Mesendoderm (in vitro differentiated cells): ENCODE measurements around the gene SCAP.
A peak's percentile ranks its signal among the peaks of the same experiment; 100 is the strongest.
"Not testable (repeated sequence)": the region's sequence is repeated elsewhere in the genome, so short reads cannot be mapped to it uniquely, and the experiment has no call there.

Source experiments
- DNase-seq: peaks from one replicate; pipeline ENCODE4 v3.0.0; 2013
- H2AK5ac ChIP-seq: 2 replicates; pipeline ENCODE4 v1.6.1; 2013; ENCODE audit warnings: low read length, inconsistent platforms
- H2BK120ac ChIP-seq: 2 replicates; pipeline ENCODE4 v1.6.1; 2013; ENCODE audit warnings: low read depth, mild to moderate bottlenecking, low read length, moderate library complexity, mixed read lengths
- H2BK15ac ChIP-seq: replicated peaks from 2 replicates; pipeline ENCODE4 v1.6.1; 2013; ENCODE audit warnings: low read depth, mild to moderate bottlenecking, moderate library complexity
- H2BK5ac ChIP-seq: 2 replicates; pipeline ENCODE4 v1.6.1; 2013; ENCODE audit warnings: low read length, inconsistent platforms
- H3K18ac ChIP-seq: 2 replicates; pipeline ENCODE4 v1.6.1; 2013; ENCODE audit warnings: mild to moderate bottlenecking, low read length, mixed read lengths
- H3K23ac ChIP-seq: one replicate; pipeline ENCODE4 v1.6.1; 2013; ENCODE audit warnings: low read length
- H3K27ac ChIP-seq: 2 replicates; pipeline ENCODE4 v1.5.1; 2013; ENCODE audit warnings: low read depth, mild to moderate bottlenecking, inconsistent platforms, low read length, moderate library complexity
- H3K27me3 ChIP-seq: 2 replicates; pipeline ENCODE4 v1.6.1; 2013; ENCODE audit warnings: low read length, control low read depth, mild to moderate bottlenecking, inconsistent platforms; ENCODE audit not compliant: insufficient read depth, poor library complexity
- H3K36me3 ChIP-seq: 2 replicates; pipeline ENCODE4 v1.6.1; 2013; ENCODE audit warnings: low read length, inconsistent platforms; ENCODE audit not compliant: control insufficient read depth, insufficient read depth
- H3K4ac ChIP-seq: one replicate; pipeline ENCODE4 v1.6.1; 2013; ENCODE audit warnings: low read depth, mild to moderate bottlenecking, low read length, moderate library complexity
- H3K4me1 ChIP-seq: 2 replicates; pipeline ENCODE4 v1.6.1; 2013; ENCODE audit warnings: low read depth, low read length, inconsistent platforms; ENCODE audit not compliant: control insufficient read depth
- H3K4me2 ChIP-seq: 2 replicates; pipeline ENCODE4 v1.6.1; 2013; ENCODE audit warnings: low read length
- H3K4me3 ChIP-seq: 2 replicates; pipeline ENCODE4 v1.5.1; 2013; ENCODE audit warnings: mild to moderate bottlenecking, low read length
- H3K56ac ChIP-seq: one replicate; pipeline ENCODE4 v1.6.1; 2013; ENCODE audit warnings: low read length
- H3K79me1 ChIP-seq: 2 replicates; pipeline ENCODE4 v1.6.1; 2013; ENCODE audit warnings: low read length, inconsistent platforms
- H3K79me2 ChIP-seq: 2 replicates; pipeline ENCODE4 v1.6.1; 2013; ENCODE audit warnings: mild to moderate bottlenecking, low read length; ENCODE audit not compliant: control insufficient read depth, insufficient read depth
- H3K9ac ChIP-seq: 2 replicates; pipeline ENCODE4 v1.6.1; 2013; ENCODE audit warnings: low read length, inconsistent platforms
- H4K5ac ChIP-seq: one replicate; pipeline ENCODE4 v1.6.1; 2013; ENCODE audit warnings: low read length
- H4K8ac ChIP-seq: one replicate; pipeline ENCODE4 v1.6.1; 2013; ENCODE audit warnings: low read depth, mild to moderate bottlenecking, control low read depth, low read length, moderate library complexity
- WGBS: extraction: QIAGEN DNeasy Blood & Tissue Kit; methylation state at CpG from one replicate; pipeline ENCODE4 v1.1.7; 2013; ENCODE audit warnings: low lambda C conversion rate, missing lambda C conversion rate; ENCODE audit not compliant: insufficient coverage; ENCODE audit errors: extremely low coverage; 5-methylcytosine and 5-hydroxymethylcytosine counted together

SCAP gene

DNA sequence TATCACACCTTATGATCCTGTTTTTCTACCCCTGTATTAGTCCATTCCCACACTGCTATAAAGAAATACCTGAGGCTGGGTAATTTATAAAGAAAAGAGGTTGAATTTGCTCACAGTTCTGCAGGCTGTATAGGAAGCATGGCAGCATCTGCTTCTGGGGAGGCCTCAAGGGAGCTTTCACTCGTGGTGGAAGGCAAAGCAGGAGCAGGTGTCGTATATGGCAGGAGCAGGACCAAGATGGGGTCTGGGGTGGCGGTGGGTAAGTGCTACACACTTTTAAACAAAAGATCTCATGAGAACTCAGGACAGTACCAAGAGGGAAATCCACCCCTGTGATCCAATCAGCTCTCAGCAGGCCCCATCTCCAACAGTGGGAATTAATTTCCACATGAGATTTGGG is 15.4 kb upstream of the SCAP start:
- H3K9ac ChIP-seq, result no peak overlapping the region
- no peak overlapping the region for H3K56ac ChIP-seq
- no peaks in the 10 kb centered on the region for H3K79me1 ChIP-seq
- no peak overlapping the region for H2BK5ac ChIP-seq
- no peak for DNase-seq
- peaks cover 7% of the 10 kb centered on the region for H3K36me3 ChIP-seq
- no peak overlapping the region for H3K4me2 ChIP-seq
- no peak overlapping the region for H3K18ac ChIP-seq
- H3K4me3 ChIP-seq, result no peak overlapping the region
- H3K4me1 ChIP-seq, result no peaks in the 10 kb centered on the region
- no peak overlapping the region for H3K4ac ChIP-seq
- H2AK5ac ChIP-seq, result no peak overlapping the region
- no peak overlapping the region for H3K23ac ChIP-seq
- H3K27ac ChIP-seq, result no peak overlapping the region
- no peak overlapping the region for H4K5ac ChIP-seq
- no peak overlapping the region for H2BK120ac ChIP-seq
- no peak overlapping the region for H2BK15ac ChIP-seq
- H3K27me3 ChIP-seq, result no peaks in the 10 kb centered on the region
- no peak overlapping the region for H4K8ac ChIP-seq
- no CpG with 5 or more reads among the region's 3 CpGs for whole genome bisulfite sequencing
- no peaks in the 10 kb centered on the region for H3K79me2 ChIP-seq

DNA sequence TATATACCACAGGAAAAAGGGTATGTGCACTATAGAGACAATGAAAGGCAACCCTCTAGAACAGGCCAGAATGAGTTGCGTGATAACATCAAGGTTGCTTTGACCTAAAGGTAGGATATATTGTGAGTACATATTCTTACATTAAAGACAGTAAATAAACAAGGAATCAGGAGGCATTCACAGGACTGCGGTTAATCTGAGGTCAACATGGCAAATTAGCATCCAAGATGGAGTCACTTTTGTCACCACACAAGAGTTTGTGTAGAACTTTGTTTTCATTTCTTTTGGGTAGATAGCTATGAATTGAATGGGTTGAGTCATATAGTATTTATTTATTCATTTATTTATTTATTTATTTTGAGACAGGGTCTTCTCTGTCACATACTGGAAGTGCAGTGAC is 11.5 kb upstream of the SCAP start:
- Histone ChIP-seq H3K18ac (no peak overlapping the region), H3K9ac (no peak overlapping the region), H2BK15ac (no peak overlapping the region), H3K4ac (no peak overlapping the region), H2BK120ac (no peak overlapping the region), H3K79me2 (no peaks in the 10 kb centered on the region), H3K79me1 (no peaks in the 10 kb centered on the region), H4K8ac (no peak overlapping the region), H4K5ac (no peak overlapping the region), H3K56ac (no peak overlapping the region), H3K4me1 (no peaks in the 10 kb centered on the region), H3K4me3 (no peak overlapping the region), H3K27me3 (no peaks in the 10 kb centered on the region), H3K23ac (no peak overlapping the region), H3K27ac (no peak overlapping the region), H3K4me2 (no peak overlapping the region), H2BK5ac (no peak overlapping the region), H2AK5ac (no peak overlapping the region), H3K36me3 (no peaks in the 10 kb centered on the region)
- DNase-seq, result no peak
- WGBS, result no CpG with 5 or more reads among the region's 2 CpGs

DNA sequence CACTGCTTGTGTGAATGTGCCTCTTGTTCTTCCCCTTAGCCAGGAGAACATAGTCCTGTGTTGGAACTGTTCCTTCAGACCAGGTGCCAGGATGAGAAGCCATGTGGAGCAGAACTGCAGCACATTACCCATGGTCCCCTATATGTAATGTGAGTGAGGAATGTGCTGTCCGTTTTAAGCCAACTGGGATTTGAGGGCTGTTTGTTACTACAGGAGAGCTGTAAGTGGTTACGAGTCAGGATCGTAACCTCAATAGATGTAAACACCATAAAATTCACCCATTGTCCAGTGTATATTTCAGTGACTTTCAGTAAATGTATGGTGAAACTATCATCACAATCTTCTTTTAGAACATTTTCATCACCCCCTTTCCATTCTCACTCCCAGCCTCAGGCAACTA is 10.1 kb upstream of the SCAP start:
- no peak overlapping the region for H3K9ac ChIP-seq
- H3K4me1 ChIP-seq, result no peaks in the 10 kb centered on the region
- no peak overlapping the region for H4K5ac ChIP-seq
- no CpG with 5 or more reads among the region's 3 CpGs for WGBS
- H3K79me2 ChIP-seq, result no peaks in the 10 kb centered on the region
- no peak overlapping the region for H2BK5ac ChIP-seq
- no peak overlapping the region for H3K23ac ChIP-seq
- no peak overlapping the region for H3K4me2 ChIP-seq
- no peaks in the 10 kb centered on the region for H3K79me1 ChIP-seq
- no peak for DNase-seq
- no peak overlapping the region for H3K18ac ChIP-seq
- H3K27me3 ChIP-seq, result no peaks in the 10 kb centered on the region
- no peak overlapping the region for H3K56ac ChIP-seq
- H3K4me3 ChIP-seq, result no peak overlapping the region
- H3K4ac ChIP-seq, result no peak overlapping the region
- H3K36me3 ChIP-seq, result no peaks in the 10 kb centered on the region
- H4K8ac ChIP-seq, result no peak overlapping the region
- no peak overlapping the region for H3K27ac ChIP-seq
- H2BK15ac ChIP-seq, result no peak overlapping the region
- no peak overlapping the region for H2AK5ac ChIP-seq
- no peak overlapping the region for H2BK120ac ChIP-seq

DNA sequence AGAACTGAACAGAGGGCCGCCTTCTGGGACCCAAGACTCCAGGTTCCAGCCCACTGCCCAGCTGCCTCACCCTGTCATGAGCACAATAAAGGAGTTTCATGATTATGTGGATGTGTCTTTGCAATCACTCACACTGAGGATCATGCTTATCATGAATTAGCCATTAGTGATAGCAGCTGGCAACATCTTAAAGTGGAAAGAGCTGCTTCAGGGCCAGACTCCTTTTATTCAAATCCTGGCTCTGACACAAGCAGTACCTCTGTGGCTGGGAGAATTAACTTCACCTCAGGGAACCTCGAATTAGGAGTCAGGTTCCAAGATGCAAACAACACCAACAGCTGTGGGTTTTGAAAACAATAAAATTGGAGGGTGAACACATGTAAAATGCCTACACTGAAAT is 6.6 kb upstream of the SCAP start:
- peak; percentile 69 for DNase-seq
- Histone ChIP-seq H3K36me3 (no peaks in the 10 kb centered on the region), H3K27ac (no peak overlapping the region), H3K4me1 (no peaks in the 10 kb centered on the region), H3K4ac (no peak overlapping the region), H3K4me3 (no peak overlapping the region), H3K79me1 (no peaks in the 10 kb centered on the region), H3K4me2 (no peak overlapping the region), H2BK5ac (no peak overlapping the region), H2AK5ac (no peak overlapping the region), H3K27me3 (no peaks in the 10 kb centered on the region), H2BK15ac (no peak overlapping the region), H3K79me2 (no peaks in the 10 kb centered on the region), H3K18ac (no peak overlapping the region), H3K23ac (no peak overlapping the region), H4K8ac (no peak overlapping the region), H4K5ac (no peak overlapping the region), H3K9ac (no peak overlapping the region), H3K56ac (peak overlapping the region; percentile 8), H2BK120ac (no peak overlapping the region)
- no CpG with 5 or more reads among the region's 2 CpGs for WGBS

DNA sequence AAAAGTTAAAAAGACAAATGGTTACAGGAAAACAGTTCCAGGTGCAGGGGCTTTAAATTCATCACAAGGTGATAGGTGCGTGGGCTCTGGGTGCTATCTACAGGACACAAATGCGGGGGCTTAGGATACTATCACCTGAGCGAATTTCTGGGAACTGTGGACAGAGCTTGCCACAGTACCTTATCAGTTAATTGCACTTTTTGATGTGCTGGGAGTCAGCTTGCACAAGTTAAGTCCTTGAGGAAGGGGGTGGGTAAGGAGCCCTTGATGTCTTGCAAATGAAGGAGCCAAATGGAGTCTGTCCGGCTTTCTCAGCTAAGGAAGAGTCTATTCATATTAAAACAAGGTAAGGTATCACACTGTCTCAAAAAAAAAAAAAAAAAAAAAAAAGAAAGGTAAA is 6.0 kb upstream of the SCAP start:
- not testable (repeated sequence) for H2BK120ac ChIP-seq, H2BK15ac ChIP-seq, H3K18ac ChIP-seq, H2AK5ac ChIP-seq, H4K8ac ChIP-seq, H3K27me3 ChIP-seq, H3K9ac ChIP-seq, H3K36me3 ChIP-seq, H3K79me1 ChIP-seq, H3K4me2 ChIP-seq, H3K79me2 ChIP-seq, H3K4ac ChIP-seq, H3K23ac ChIP-seq, H2BK5ac ChIP-seq, H3K4me1 ChIP-seq, H4K5ac ChIP-seq, H3K4me3 ChIP-seq
- Histone ChIP-seq H3K56ac (peak overlapping the region; percentile 30), H3K27ac (peak overlapping the region; percentile 1)
- peak; percentile 73 for DNase-seq
- no CpG with 5 or more reads among the region's 4 CpGs for WGBS

DNA sequence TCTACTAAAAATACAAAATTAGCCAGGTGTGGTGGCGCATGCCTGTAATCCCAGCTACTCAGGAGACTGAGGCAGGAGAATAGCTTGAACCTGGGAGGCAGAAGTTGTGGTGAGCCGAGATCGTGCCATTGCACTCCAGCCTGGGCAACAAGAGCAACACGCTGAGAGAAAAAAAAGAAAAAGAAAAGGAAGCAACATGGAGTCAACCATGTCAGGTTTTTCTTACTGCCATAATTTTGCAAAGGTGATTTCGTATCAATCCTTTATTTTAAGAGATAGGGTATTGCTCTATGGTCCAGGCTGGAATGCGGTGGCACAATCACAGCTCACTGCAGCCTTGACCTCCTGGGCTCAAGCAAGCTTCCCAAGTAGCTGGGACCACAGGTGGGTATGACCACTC is 4.5 kb upstream of the SCAP start:
- not testable (repeated sequence) for H3K4me3 ChIP-seq, H3K4me2 ChIP-seq, H2BK15ac ChIP-seq, H3K56ac ChIP-seq, H3K9ac ChIP-seq, H3K18ac ChIP-seq, H4K8ac ChIP-seq, H3K4ac ChIP-seq, H3K79me2 ChIP-seq, H3K23ac ChIP-seq, H3K27me3 ChIP-seq, H2BK120ac ChIP-seq, H3K36me3 ChIP-seq, DNase-seq, H2BK5ac ChIP-seq, H3K27ac ChIP-seq, H3K4me1 ChIP-seq, H3K79me1 ChIP-seq, H4K5ac ChIP-seq, H2AK5ac ChIP-seq
- no CpG with 5 or more reads among the region's 6 CpGs for WGBS
